SK-N-SH (cell line): ENCODE results near the gene SHISAL1. TPM values are rescaled to one million over a fixed set of nuclear protein-coding genes. Genes with fewer than 3 reads are reported as not detected.

ENCODE experiments used
- CTCF ChIA-PET: fragments of 300-600, 350-600 bp; formaldehyde crosslinking; extraction: SDS; loops from one replicate; lab custom pipeline; 2021; lab: Yijun Ruan, JAX
- POLR2A ChIA-PET: fragments of 350-600 bp; sonication (Branson Sonifier 250); formaldehyde crosslinking; extraction: SDS; loops from one replicate; lab custom pipeline; 2020; ENCODE audit warnings: antibody characterized with exemption, inconsistent platforms; lab: Yijun Ruan, JAX
- DNase-seq: peaks from one replicate; pipeline ENCODE4 v3.0.0; 2012
- H2AFZ ChIP-seq: fragments of 200-600 bp; sonication (generic); 2 replicates; pipeline ENCODE4 v1.8.1; 2016; ENCODE audit warnings: antibody characterized with exemption, mild to moderate bottlenecking, low read depth
- H3F3A ChIP-seq: fragments of 200-600 bp; sonication (generic); replicated peaks from 2 replicates; pipeline ENCODE3; 2016; ENCODE audit warnings: antibody characterized with exemption, mild to moderate bottlenecking; ENCODE audit not compliant: insufficient read depth
- H3K27ac ChIP-seq, 2 experiments: fragments of 200-500 bp in 1 of 2; fragments of 200-600 bp in 1 of 2; sonication (Bioruptor generic) in 1 of 2; sonication (generic), shearing (Covaris generic) in 1 of 2; 2 replicates each; pipeline versions ENCODE4 v1.5.1 to v1.6.1; 2014 to 2016; ENCODE audit warnings: low read depth in 2 of 2, inconsistent platforms in 1 of 2, low read length in 1 of 2, mild to moderate bottlenecking in 1 of 2, mixed read lengths in 1 of 2
- H3K27me3 ChIP-seq: fragments of 200-600 bp; sonication (generic), shearing (Covaris generic); 2 replicates; pipeline ENCODE4 v1.6.1; 2016; ENCODE audit warnings: mixed run types; ENCODE audit not compliant: insufficient read depth
- H3K36me3 ChIP-seq, 2 experiments: fragments of 200-500 bp in 1 of 2; fragments of 200-600 bp in 1 of 2; sonication (Bioruptor generic) in 1 of 2; sonication (generic) in 1 of 2; replicated peaks in 1 of 2; 2 replicates each; pipeline versions ENCODE3 to v1.5.1; 2014 to 2016; ENCODE audit warnings: low read length in 1 of 2, mild to moderate bottlenecking in 1 of 2; ENCODE audit not compliant: insufficient read depth in 2 of 2, control insufficient read depth in 1 of 2
- H3K4me1 ChIP-seq, 2 experiments: fragments of 200-500 bp in 1 of 2; fragments of 200-600 bp in 1 of 2; sonication (Bioruptor generic) in 1 of 2; sonication (generic), shearing (Covaris generic) in 1 of 2; 2 replicates each; pipeline versions ENCODE4 v1.5.1 to v1.6.1; 2014 to 2016; ENCODE audit warnings: low read depth in 1 of 2, low read length in 1 of 2, mixed run types in 1 of 2; ENCODE audit not compliant: insufficient read depth in 2 of 2, control insufficient read depth in 1 of 2
- H3K4me2 ChIP-seq: fragments of 200-600 bp; sonication (generic), shearing (Covaris generic); 2 replicates; pipeline ENCODE4 v1.6.1; 2017; ENCODE audit warnings: mixed run types
- H3K4me3 ChIP-seq, 2 experiments: fragments of 200-500 bp in 1 of 2; fragments of 200-600 bp in 1 of 2; sonication (Bioruptor generic) in 1 of 2; sonication (generic), shearing (Covaris generic) in 1 of 2; 2 replicates each; pipeline versions ENCODE4 v1.5.1 to v1.8.1; 2014 to 2016; ENCODE audit warnings: low read depth in 2 of 2, inconsistent platforms in 1 of 2, low read length in 1 of 2, mild to moderate bottlenecking in 1 of 2, mixed read lengths in 1 of 2, moderate library complexity in 1 of 2
- H3K79me2 ChIP-seq: fragments of 200-600 bp; sonication (generic); 2 replicates; pipeline ENCODE4 v1.8.1; 2017; ENCODE audit warnings: mild to moderate bottlenecking; ENCODE audit not compliant: insufficient read depth
- H3K9ac ChIP-seq: fragments of 200-600 bp; sonication (generic); 2 replicates; pipeline ENCODE4 v1.6.1; 2017; ENCODE audit warnings: mixed run types
- H3K9me2 ChIP-seq: fragments of 200-600 bp; sonication (generic); 2 replicates; pipeline ENCODE4 v1.6.1; 2017; ENCODE audit warnings: mixed run types
- H3K9me3 ChIP-seq: fragments of 200-600 bp; sonication (generic); 2 replicates; pipeline ENCODE4 v1.6.1; 2017; ENCODE audit warnings: mixed run types, mild to moderate bottlenecking, moderate library complexity
- H4K20me1 ChIP-seq: fragments of 200-600 bp; sonication (generic); 2 replicates; pipeline ENCODE4 v1.6.1; 2017; ENCODE audit warnings: mild to moderate bottlenecking, mixed run types; ENCODE audit not compliant: insufficient read depth
- CHD2 ChIP-seq: fragments of 150-350 bp; IDR thresholded peaks from 2 replicates; pipeline ENCODE4 v1.6.1; 2018; ENCODE audit warnings: low read length; ENCODE audit not compliant: partially characterized antibody
- ELF1 ChIP-seq: IDR thresholded peaks from 2 replicates; pipeline ENCODE4 v1.4.0; 2012
- GATA2 ChIP-seq: sonication (generic); formaldehyde crosslinking; IDR thresholded peaks from 2 replicates; pipeline ENCODE4 v1.5.0; 2020; ENCODE audit warnings: mild to moderate bottlenecking, missing genetic modification reagents
- MEF2A ChIP-seq: IDR thresholded peaks from 2 replicates; pipeline ENCODE4 v1.4.0; 2012; ENCODE audit warnings: low read depth, borderline replicate concordance
- MXI1 ChIP-seq: IDR thresholded peaks from 2 replicates; pipeline ENCODE4 v1.6.1; 2012; ENCODE audit warnings: mild to moderate bottlenecking, low read depth, low read length, improper control_type of control experiment
- POLR2AphosphoS5 ChIP-seq: IDR thresholded peaks from 2 replicates; pipeline ENCODE4 v1.6.1; 2012; ENCODE audit warnings: low read depth, low read length
- RAD21 ChIP-seq: IDR thresholded peaks from 2 replicates; pipeline ENCODE4 v1.6.1; 2012; ENCODE audit warnings: mild to moderate bottlenecking, low read length
- RFX5 ChIP-seq: IDR thresholded peaks from 2 replicates; pipeline ENCODE4 v1.6.1; 2012; ENCODE audit warnings: mild to moderate bottlenecking, improper control_type of control experiment, low read length
- SIN3A ChIP-seq: IDR thresholded peaks from 2 replicates; pipeline ENCODE4 v1.6.1; 2012; ENCODE audit warnings: low read depth, mild to moderate bottlenecking, low read length, moderate library complexity, borderline replicate concordance
- SMC3 ChIP-seq: IDR thresholded peaks from 2 replicates; pipeline ENCODE4 v1.6.1; 2012; ENCODE audit warnings: low read depth, low read length, improper control_type of control experiment
- TCF12 ChIP-seq: IDR thresholded peaks from 2 replicates; pipeline ENCODE4 v1.4.0; 2012
- YY1 ChIP-seq: IDR thresholded peaks from 2 replicates; pipeline ENCODE4 v1.4.0; 2012; ENCODE audit warnings: low read depth, mild to moderate bottlenecking
- ZBTB33 ChIP-seq: IDR thresholded peaks from 2 replicates; pipeline ENCODE4 v1.4.0; 2012; ENCODE audit warnings: low read depth, borderline replicate concordance
- WGBS: methylation state at CpG from one replicate; pipeline ENCODE4 v1.1.6; 2017; ENCODE audit warnings: low lambda C conversion rate; 5-methylcytosine and 5-hydroxymethylcytosine counted together
- polyA plus RNA-seq, 3 experiments: library from polyadenylated mRNA; depleted of rRNA; stranded (reverse); fragments of >200 nt; gene quantifications; 2 replicates each; pipeline ENCODE4 v1.2.3, GENCODE V29; 2012
- TF ChIP-seq, protein P1 (sequence below): fragments of 200-600 bp; sonication (generic); IDR thresholded peaks from 2 replicates; pipeline ENCODE4 v1.6.1; 2017; ENCODE audit warnings: antibody characterized with exemption, mild to moderate bottlenecking, moderate library complexity
- TF ChIP-seq, protein P2 (sequence below): fragments of 150-350 bp; IDR thresholded peaks from 2 replicates; pipeline ENCODE4 v1.6.1; 2016; ENCODE audit warnings: mild to moderate bottlenecking, low read depth, low read length

SHISAL1 gene
- polyA plus RNA-seq, 1 of the 3 experiments (the other 2 are of a cell fraction): 0.10 TPM

DNA sequence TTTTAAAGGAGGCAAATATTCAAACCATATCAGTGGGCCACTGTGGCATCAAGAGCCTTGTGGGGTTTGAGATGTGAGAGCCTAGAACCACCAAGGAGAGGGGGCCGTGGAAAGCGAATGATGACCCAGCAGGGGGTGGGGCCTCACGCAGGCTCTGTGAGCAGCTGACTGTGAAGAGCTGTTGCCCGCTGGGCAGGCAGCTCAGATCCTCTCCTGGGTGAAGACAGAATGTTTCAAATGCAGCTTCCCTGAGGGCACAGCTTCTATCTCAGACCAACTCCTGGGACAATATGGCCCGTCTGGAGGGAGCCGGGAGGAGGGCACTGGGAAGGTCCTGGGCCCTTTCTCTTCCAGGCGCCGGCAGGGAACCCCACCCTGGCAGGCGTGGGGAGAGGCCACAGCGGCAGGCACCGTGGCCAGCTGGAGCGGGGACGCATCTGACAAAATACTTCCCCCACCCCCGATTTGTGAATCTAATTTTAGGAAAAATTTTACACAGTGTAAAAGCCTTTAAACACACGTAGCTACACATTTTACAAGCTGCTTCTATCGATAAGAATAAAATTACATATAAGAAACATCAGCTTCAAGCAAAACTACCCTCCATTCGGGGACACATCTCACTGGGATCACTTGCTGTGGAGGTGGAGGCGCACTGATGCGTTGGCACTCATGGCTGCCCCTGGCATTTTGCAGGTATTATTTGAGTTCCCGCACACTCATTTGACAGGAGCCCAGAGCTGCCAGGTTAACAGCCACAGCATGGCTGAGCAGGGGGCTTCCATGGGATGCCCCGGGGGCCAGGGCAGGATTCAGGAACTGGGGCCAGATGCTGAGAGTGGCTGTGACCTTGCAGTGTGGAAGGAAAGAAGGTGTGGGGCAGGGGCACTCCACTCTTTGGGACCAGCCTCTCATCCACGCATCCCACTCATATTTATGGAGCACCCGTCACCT, 91.7 kb downstream of the SHISAL1 start (continued):
- TF ChIP-seq SIN3A (no peak), ZBTB33 (no peak)

DNA sequence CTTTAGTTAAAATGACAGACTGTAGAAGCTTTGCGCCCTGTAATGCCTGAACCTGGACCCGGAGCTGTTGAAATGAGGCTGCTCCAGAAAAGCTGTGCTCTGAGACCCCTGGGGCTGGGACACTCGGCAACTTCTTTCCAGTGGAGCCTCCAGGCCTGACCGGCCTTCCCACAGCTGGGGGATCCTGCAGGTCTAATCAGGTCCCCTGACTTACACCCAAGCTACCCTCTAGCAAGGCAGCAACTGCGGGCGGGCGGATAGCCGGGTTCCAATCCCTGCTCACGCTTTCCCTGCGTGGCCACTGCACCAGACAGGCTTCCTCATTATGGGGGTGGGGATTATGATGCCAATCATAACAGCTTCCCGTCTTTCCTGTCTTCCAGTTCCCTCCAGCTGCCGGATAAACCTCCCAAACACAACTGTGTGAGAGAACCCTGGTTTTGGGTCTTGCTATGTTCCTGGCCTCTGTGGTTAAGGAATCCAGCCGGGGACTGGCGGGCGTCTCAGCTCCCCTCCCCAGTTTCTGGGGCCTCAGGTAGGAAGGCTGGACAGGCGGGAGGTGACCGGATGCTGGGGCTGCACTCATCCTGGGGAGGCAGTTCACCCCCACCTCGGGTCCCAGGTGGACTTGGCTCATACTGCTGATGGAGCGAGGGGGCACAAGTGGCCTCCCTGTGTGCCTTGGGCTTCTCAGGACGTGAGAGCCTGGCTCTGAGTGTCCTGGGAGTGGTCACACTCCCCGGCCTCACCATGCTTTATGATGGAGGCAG, 93.5 kb downstream of the SHISAL1 start:
- H3K4me1 ChIP-seq: no peaks in the 10 kb centered on the region
- H3K36me3 ChIP-seq: no peaks in the 10 kb centered on the region
- no peaks in the 10 kb centered on the region for H3F3A ChIP-seq
- no peak for DNase-seq
- H3K9me2 ChIP-seq: no peaks in the 10 kb centered on the region
- H3K9me3 ChIP-seq: no peaks in the 10 kb centered on the region
- POLR2A ChIA-PET: no interaction called here
- no peak overlapping the region for H3K27ac ChIP-seq
- H4K20me1 ChIP-seq: no peaks in the 10 kb centered on the region
- 65% methylated on average over 11 of the region's 21 CpGs for WGBS
- TF ChIP-seq POLR2AphosphoS5: no peak
- TF ChIP-seq ZBTB33: no peak
- TF ChIP-seq, protein P1, sequence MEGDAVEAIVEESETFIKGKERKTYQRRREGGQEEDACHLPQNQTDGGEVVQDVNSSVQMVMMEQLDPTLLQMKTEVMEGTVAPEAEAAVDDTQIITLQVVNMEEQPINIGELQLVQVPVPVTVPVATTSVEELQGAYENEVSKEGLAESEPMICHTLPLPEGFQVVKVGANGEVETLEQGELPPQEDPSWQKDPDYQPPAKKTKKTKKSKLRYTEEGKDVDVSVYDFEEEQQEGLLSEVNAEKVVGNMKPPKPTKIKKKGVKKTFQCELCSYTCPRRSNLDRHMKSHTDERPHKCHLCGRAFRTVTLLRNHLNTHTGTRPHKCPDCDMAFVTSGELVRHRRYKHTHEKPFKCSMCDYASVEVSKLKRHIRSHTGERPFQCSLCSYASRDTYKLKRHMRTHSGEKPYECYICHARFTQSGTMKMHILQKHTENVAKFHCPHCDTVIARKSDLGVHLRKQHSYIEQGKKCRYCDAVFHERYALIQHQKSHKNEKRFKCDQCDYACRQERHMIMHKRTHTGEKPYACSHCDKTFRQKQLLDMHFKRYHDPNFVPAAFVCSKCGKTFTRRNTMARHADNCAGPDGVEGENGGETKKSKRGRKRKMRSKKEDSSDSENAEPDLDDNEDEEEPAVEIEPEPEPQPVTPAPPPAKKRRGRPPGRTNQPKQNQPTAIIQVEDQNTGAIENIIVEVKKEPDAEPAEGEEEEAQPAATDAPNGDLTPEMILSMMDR: no peak
- TF ChIP-seq RAD21: no peak
- TF ChIP-seq MEF2A: no peak
- no peak for TF ChIP-seq SMC3
- no peak for TF ChIP-seq SIN3A
- TF ChIP-seq ELF1: no peak
- no peak for TF ChIP-seq CHD2
- TF ChIP-seq, protein P2, sequence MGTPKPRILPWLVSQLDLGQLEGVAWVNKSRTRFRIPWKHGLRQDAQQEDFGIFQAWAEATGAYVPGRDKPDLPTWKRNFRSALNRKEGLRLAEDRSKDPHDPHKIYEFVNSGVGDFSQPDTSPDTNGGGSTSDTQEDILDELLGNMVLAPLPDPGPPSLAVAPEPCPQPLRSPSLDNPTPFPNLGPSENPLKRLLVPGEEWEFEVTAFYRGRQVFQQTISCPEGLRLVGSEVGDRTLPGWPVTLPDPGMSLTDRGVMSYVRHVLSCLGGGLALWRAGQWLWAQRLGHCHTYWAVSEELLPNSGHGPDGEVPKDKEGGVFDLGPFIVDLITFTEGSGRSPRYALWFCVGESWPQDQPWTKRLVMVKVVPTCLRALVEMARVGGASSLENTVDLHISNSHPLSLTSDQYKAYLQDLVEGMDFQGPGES: no peak
- TF ChIP-seq TCF12: no peak
- no peak for TF ChIP-seq RFX5
- TF ChIP-seq GATA2: no peak
- no peak for TF ChIP-seq YY1
- TF ChIP-seq MXI1: no peak
- H3K27me3 ChIP-seq: no peaks in the 10 kb centered on the region; the same call in 1 of the 2 replicates
- H3K4me3 ChIP-seq: no peak overlapping the region
- no peaks in the 10 kb centered on the region for H3K79me2 ChIP-seq
- H2AFZ ChIP-seq: no peak overlapping the region
- no peak overlapping the region for H3K4me2 ChIP-seq
- CTCF ChIA-PET: no interaction called here
- no peak overlapping the region for H3K9ac ChIP-seq
